ENCODE data around the gene FNDC3A.

- TF ChIP-seq CTCF (IDR thresholded peaks at IDR 0.05) (no peak), POLR2A (IDR thresholded peaks at IDR 0.05) (no peak), EP300 (IDR thresholded peaks at IDR 0.05; ENCODE audit: low read depth) (no peak), POLR2AphosphoS5 (IDR thresholded peaks at IDR 0.05) (no peak)
Measured at GRCh38 chr13:49044836-49045235, 69.1 kb downstream of the FNDC3A start.

Measured in transverse colon (tissue), 4 donors.